NCI-H1105 treated with DMSO at 0.1 percent for 48 hours (cell line): ENCODE data around the gene STK11.

Experiments
- DNase-seq: peaks from one replicate; lab custom pipeline; 2025; lab: John Stamatoyannopoulos, UW

Gene STK11

DNA sequence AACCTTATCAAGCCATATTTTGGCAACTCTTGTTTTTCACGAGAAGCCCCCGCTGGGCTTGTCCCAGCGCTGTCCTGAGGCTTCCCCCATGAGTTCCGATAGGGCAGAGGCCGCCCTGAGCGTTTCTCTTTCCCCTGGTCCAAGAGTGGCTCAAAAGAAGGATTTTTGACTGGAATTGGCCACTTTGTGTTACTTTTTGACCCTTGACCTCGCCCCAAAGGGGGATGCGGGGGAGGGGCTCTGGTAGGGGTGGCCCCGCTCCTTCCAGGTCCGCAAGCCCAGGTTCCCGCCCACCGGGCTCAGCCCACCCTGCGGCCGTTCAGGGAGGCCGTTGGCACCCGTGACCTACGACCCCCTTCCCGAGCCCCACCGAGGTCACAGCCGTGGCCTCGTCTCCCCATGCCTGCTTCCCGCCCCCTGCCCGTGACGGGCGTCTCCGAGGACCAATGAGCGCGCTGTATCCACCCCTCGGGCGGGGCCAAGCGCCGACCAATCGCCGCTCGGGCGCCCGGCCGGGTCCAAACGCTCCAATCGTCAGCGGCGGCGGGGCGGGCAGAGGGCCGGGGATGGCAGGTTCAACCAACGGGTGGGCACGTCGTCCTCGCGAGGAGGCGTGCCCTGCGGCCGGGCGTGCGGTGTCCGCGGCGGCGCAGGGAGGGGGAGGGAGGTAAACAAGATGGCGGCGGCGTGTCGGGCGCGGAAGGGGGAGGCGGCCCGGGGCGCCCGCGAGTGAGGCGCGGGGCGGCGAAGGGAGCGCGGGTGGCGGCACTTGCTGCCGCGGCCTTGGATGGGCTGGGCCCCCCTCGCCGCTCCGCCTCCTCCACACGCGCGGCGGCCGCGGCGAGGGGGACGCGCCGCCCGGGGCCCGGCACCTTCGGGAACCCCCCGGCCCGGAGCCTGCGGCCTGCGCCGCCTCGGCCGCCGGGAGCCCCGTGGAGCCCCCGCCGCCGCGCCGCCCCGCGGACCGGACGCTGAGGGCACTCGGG lies at the start of gene STK11:
Gene STK11 (plus strand): TSS at position 665 of the 986 bp plus-strand sequence. CDS start 1,136 bp downstream, outside the sequence.
- DNase-seq = peak; percentile 96

GRCh38 chr19:1156305-1156801 lies 49.2 kb upstream of the STK11 start:
- DNase-seq = no peak

GRCh38 chr19:1156830-1157615 lies 48.6 kb upstream of the STK11 start:
- DNase-seq = no peak

- no peak for DNase-seq
Measured at GRCh38 chr19:1157931-1158884, 47.4 kb upstream of the STK11 start.

GRCh38 chr19:1158885-1159448 lies 46.6 kb upstream of the STK11 start:
- DNase-seq = no peak

- no peak for DNase-seq
Measured at GRCh38 chr19:1159864-1160595, 45.5 kb upstream of the STK11 start.

- DNase-seq = no peak
Measured at GRCh38 chr19:1161716-1162115, 43.9 kb upstream of the STK11 start.

- no peak for DNase-seq
Measured at GRCh38 chr19:1162404-1163282, 42.9 kb upstream of the STK11 start.

- DNase-seq = no peak
Measured at GRCh38 chr19:1163283-1163933, 42.2 kb upstream of the STK11 start.

- no peak for DNase-seq
Measured at GRCh38 chr19:1163934-1164683, 41.5 kb upstream of the STK11 start.

GRCh38 chr19:1164684-1165531 lies 40.7 kb upstream of the STK11 start:
- DNase-seq = no peak

GRCh38 chr19:1166872-1167573 lies 38.6 kb upstream of the STK11 start:
- DNase-seq = no peak

GRCh38 chr19:1167687-1168571 lies 37.6 kb upstream of the STK11 start:
- no peak for DNase-seq

DNA sequence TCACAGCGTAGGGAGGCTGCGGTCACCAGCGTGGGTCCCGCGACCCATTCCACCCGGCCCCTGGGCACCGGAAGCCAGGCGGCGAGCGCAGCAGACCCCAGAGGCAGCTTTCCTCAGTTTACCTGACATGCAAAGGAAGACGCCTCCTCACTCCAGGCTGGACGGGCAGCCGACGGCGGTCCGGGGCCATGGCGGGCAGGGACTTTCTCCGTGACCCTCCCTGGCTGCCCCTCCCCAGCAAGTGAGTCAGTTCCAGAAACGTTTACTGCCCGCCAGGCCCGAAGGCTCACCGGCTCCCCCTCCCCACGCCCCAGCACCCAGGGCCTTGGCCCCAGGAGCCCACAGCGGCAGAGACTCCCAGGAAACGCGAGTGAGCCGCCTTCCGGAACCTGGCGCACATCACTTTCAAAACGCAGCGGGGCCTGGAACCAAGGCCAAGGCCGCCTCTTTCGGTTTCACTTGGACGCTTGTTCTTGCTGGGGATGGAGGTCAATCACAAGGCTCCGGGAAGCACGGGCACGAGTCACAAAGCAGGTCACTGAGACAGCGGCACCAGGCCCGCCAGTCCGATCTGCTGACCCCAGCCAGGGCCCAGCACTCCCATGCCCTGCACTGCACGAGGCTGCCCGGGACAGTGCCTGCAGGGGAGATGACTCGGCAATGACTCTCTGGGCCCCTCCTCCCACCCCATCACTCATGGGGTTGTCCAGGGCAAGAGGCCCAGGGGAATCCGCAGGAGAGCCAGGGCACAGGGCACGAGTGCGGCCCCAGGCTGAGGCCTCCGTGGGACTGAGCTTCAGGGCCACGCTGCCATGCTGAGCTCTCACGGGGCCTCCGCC lies 36.8 kb upstream of the STK11 start:
- DNase-seq = no peak

DNA sequence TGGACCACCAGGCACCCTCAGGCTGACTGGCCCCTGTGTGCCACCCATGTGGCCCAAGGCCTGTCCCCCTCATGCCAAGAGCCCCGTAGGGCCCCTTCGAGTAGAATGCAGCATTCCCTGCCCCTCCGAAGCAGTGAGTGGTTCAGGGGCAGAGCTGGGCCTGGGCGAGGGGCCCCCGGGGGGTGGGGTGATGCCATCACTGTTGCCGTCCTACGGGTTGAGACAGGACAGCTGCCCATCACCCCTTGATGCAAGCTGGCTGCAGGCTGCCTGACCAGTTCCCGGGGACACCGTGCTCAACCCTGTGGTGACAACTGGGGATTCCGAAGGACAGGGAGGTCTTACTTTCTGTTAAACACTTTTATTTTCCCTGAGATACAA lies 36.2 kb upstream of the STK11 start:
- DNase-seq = no peak
